Activated CD4-positive, alpha-beta T cell treated with anti-CD3 and anti-CD28 coated beads, Interleukin-2, Interleukin-6, amounts not matched to agents 100 ng/mL and 50 ng/mL, durations not matched to agents 16 hours and 8 hours (primary cell): Measurements from ENCODE around the gene CRISPLD2.
A peak's percentile ranks its signal among the peaks of the same experiment; 100 is the strongest.

Source experiments
- DNase-seq: peaks from one replicate; pipeline ENCODE4 v3.0.0-alpha.2; 2020

Gene CRISPLD2

GRCh38 chr16:84917492-84917891 is 97.7 kb downstream of the CRISPLD2 start:
- no peak for DNase-seq

GRCh38 chr16:84918006-84918909 is 98.5 kb downstream of the CRISPLD2 start:
- no peak for DNase-seq

- DNase-seq, result no peak
Observed at GRCh38 chr16:84919269-84919668, 99.5 kb downstream of the CRISPLD2 start.

- DNase-seq, result no peak
Observed at GRCh38 chr16:84919708-84920107, 99.9 kb downstream of the CRISPLD2 start.

- no peak for DNase-seq
Observed at GRCh38 chr16:84920333-84920732, 100.5 kb downstream of the CRISPLD2 start.

GRCh38 chr16:84922351-84923120 is 102.8 kb downstream of the CRISPLD2 start:
- DNase-seq, result no peak

- DNase-seq, result no peak
Observed at GRCh38 chr16:84924331-84925091, 104.7 kb downstream of the CRISPLD2 start.

GRCh38 chr16:84925092-84925772 is 105.4 kb downstream of the CRISPLD2 start:
- peak; percentile 77 for DNase-seq

GRCh38 chr16:84925773-84926372 is 106.1 kb downstream of the CRISPLD2 start:
- no peak for DNase-seq

- no peak for DNase-seq
Observed at GRCh38 chr16:84926462-84926861, 106.7 kb downstream of the CRISPLD2 start.

- no peak for DNase-seq
Observed at GRCh38 chr16:84927621-84928591, 108.1 kb downstream of the CRISPLD2 start.

GRCh38 chr16:84928679-84929420 is 109.1 kb downstream of the CRISPLD2 start:
- DNase-seq, result no peak

- DNase-seq, result no peak
Observed at GRCh38 chr16:84929421-84930297, 109.9 kb downstream of the CRISPLD2 start.

- no peak for DNase-seq
Observed at GRCh38 chr16:84930298-84931106, 110.7 kb downstream of the CRISPLD2 start.

GRCh38 chr16:84931107-84931494 is 111.3 kb downstream of the CRISPLD2 start:
- DNase-seq, result no peak

- no peak for DNase-seq
Observed at GRCh38 chr16:84931506-84931905, 111.7 kb downstream of the CRISPLD2 start.

GRCh38 chr16:84932681-84933080 is 112.9 kb downstream of the CRISPLD2 start:
- no peak for DNase-seq
